RKO (cell line): ENCODE results near the gene ASCL1.

Experiments
- DNase-seq: peaks from one replicate; pipeline ENCODE4 v3.0.0-alpha.2; 2016; ENCODE audit warnings: low spot score

ASCL1 gene

DNA sequence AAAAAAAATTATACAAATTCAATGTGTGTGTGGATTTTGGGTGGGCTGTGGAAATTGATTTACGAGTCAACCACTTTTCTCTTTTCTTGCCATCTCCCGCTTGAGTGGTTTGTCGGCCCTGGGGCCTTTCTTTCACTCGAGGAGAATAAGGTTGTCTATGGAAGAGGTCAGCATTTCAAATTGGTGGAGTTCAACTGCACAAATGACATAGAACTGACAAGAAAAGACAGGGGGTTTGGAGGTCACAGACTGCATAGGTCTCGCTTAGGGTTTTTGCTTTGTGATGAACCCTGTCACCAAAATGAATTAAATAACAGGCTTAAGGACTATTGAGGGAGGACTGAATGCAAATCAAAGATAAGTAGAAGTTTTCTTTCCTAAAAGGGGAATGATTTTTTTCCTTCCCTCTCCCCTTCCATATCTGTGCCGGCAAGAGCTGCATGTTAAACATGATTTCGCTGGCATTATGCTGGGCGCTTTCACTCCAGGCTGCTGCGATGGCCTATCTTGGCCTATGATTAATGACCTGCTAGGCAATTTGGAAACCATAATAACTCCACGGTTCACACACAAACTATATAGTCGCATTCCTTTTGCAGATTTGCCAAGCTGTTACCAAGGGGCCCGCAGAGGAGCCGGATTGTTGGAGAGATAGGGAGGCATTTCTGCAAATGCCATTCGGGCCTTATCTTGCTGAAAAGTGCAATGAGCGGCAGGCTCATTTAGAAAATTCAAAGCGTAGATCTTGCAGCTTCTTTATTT lies 20.7 kb downstream of the ASCL1 start:
- DNase-seq: no peak

DNA sequence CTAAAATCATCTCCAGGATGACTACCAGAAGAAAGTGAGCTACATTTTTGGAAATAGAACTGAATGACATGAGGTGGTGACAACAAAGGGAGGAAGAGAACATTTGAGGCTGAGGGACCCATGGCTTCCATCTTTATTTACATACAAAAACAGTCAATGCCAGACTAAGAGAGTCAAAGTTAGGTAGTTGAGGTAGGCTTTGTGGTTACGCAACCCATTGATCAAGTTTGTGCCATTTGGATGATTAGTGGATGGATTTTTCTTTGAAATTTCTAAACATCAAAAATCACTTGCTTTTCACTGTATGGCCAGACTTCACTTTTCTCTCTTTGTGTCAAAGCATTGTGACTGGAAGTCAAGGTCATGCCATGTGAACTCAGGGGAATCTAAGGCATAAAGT lies 22.9 kb downstream of the ASCL1 start:
- no peak for DNase-seq

DNA sequence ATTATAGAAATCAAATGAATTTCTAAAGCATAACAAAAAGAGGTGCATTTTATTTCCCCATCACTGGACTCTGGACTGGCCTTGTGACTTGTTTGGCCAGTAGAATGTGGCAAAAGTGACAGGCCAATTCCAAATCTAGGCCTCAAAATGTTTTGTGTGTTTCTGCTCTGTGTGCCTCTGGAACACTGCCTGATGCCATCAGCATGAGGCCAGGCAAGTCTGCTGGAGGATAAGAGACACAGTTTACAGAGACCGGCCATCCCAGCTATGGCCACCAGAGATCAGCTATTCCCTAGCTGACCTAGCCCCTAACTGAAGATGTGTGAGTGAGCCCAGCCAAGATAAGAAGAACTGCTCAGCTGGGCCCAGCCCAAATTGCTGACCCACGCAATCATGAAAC lies 32.9 kb downstream of the ASCL1 start:
- DNase-seq: no peak

- DNase-seq: peak; percentile 6
Measured at GRCh38 chr12:102992297-102992696, 34.8 kb downstream of the ASCL1 start.

DNA sequence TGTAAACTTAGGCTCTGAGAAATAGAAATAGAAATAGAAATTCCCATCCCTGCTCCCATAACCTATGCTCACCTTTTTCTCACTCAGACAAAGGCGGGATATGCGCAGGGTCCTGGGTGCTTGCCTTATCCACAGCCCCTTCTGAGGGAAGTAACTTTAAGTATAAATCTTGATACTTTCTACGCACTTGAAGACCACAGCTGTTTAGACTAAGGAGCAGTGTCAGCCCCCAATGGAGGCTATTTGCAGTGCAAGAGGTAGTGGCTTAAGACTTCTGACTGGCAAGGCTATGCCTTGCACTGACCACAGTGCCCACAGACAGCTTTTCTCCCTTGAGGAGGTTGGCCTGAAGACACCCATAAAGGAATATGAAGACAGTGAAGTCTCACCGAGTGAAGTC lies 35.2 kb downstream of the ASCL1 start:
- no peak for DNase-seq

DNA sequence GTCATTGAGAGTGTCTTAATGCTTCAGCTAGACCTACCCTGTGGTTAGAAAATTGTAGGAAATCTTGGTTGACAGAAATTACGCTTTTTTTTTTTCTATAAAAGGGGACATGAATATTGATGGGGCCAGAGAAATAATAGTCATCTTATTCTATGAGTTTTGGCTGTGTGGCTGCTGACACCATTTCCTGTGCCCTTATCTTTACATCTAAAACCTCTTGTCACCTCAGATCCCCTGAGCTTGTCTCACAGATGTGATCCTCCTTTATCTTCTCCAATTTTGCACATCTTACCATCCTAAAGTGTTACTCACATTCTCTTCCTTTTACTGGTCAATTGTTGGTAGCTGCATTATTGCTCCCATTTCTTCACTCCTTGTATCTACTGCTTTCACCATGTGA lies 36.1 kb downstream of the ASCL1 start:
- DNase-seq: no peak

- DNase-seq: no peak
Measured at GRCh38 chr12:102995372-102995771, 37.9 kb downstream of the ASCL1 start.
